ENCODE measurements around the gene SRPX2. TPM values are rescaled to one million over a fixed set of nuclear protein-coding genes. Genes with fewer than 3 reads are reported as not detected.

SRPX2 gene
- total and polyA plus RNA-seq, 2 of the 13 experiments (the other 11 are each of a cell fraction or from before 2014, with no cell fraction given) = 1.5 to 6.7 TPM

GRCh38 chrX:100648458-100649417 lies 4.7 kb downstream of the SRPX2 start (continued):
- 0 out of 2 replicates have a peak, but pooled peaks have one; percentile 15 for TF ChIP-seq FOXP4 (CRISPR knock-in tag; IDR thresholded peaks at IDR 0.05)
- TF ChIP-seq ZNF572 (CRISPR knock-in tag; IDR thresholded peaks at IDR 0.05) = no peak
- peak in 1 of 2 experiments; percentile 17; a peak in 1 of 4 replicates for TF ChIP-seq EP300 (IDR thresholded peaks at IDR 0.05; ENCODE audit: low read depth in 2 of 2, low read length in 2 of 2)
- TF ChIP-seq EP300 (CRISPR knock-in tag; IDR thresholded peaks at IDR 0.05; ENCODE audit: borderline replicate concordance) = no peak
- TF ChIP-seq ZNF20 (CRISPR knock-in tag; IDR thresholded peaks at IDR 0.05) = no peak
- 0 out of 2 replicates have a peak, but pooled peaks have one; percentile 13 for TF ChIP-seq SALL1 (CRISPR knock-in tag; IDR thresholded peaks at IDR 0.05)
- TF ChIP-seq CEBPB (IDR thresholded peaks at IDR 0.05; ENCODE audit: borderline replicate concordance, low read depth, low read length) = peak; percentile 49; the same call in 1 of the 2 replicates

GRCh38 chrX:100649550-100650356 lies 5.8 kb downstream of the SRPX2 start:
- no peaks in the 10 kb centered on the region for H3K79me2 ChIP-seq (ENCODE audit: insufficient read depth, low read length)
- FAIRE-seq = peak; percentile 96
- peak overlapping the region; percentile 42 for H2AFZ ChIP-seq (ENCODE audit: low read length)
- H3K9me3 ChIP-seq (ENCODE audit: low read length) = no peaks in the 10 kb centered on the region
- H3K4me1 ChIP-seq (ENCODE audit: insufficient read depth, low read length) = peaks cover 82% of the 10 kb centered on the region
- peak overlapping the region; percentile 80 for H3K9ac ChIP-seq (ENCODE audit: insufficient read depth, low read depth, low read length)
- H3K27ac ChIP-seq (ENCODE audit: extremely low read length, insufficient read depth, low read length) = peak overlapping the region; percentile 97
- BruUV-seq (replicated peaks) = TSS peak; percentile 74
- no peaks in the 10 kb centered on the region for H4K20me1 ChIP-seq (ENCODE audit: insufficient read depth, low read length)
- in situ Hi-C loops (cut with HindIII; ENCODE audit: extremely low pct_ligation_motif_present, low pct_unique_long_range_greater_than_20kb) = no loop called here
- POLR2A ChIA-PET = interaction anchor here (0.6 to 5.1 kb wide), 5 partner anchors 9 to 35 kb away, joined by 3 to 67 read pairs (median 4); partner anchors contain the start of gene TSPAN6
- H3K27me3 ChIP-seq (ENCODE audit: control insufficient read depth in 1 of 2, insufficient read depth in 2 of 2, low read length in 2 of 2) = no peaks in the 10 kb centered on the region
- DNase-seq (ENCODE audit: low spot score) = peak; percentile 90
- peak overlapping the region; percentile 41 to 57 (median 52); a peak in 5 of 6 replicates for H3K4me3 ChIP-seq (replicated peaks in 1 of 3; ENCODE audit: insufficient read depth in 1 of 3, low read depth in 2 of 3, low read length in 3 of 3)
- CTCF ChIA-PET (ENCODE audit: low intra/inter-chr PET ratio, low total read pairs) = no interaction called here
- no peaks in the 10 kb centered on the region for H3K36me3 ChIP-seq (replicated peaks in 1 of 2; ENCODE audit: control insufficient read depth in 1 of 2, insufficient read depth in 2 of 2, low read length in 2 of 2)
- H3K4me2 ChIP-seq (ENCODE audit: low read depth, low read length) = peak overlapping the region; percentile 88
- 0% methylated on average over 7 of the region's 12 CpGs for WGBS (ENCODE audit: low lambda C conversion rate)
- intact Hi-C loops (cut with micrococcal nuclease; ENCODE audit: unreplicated experiment) = loop anchor here (1.0 kb wide), 1 partner anchor 13 kb away; the partner anchor contains the start of gene TSPAN6
- ATAC-seq = peak; percentile 93
- TF ChIP-seq PRMT3 (CRISPR knock-in tag; IDR thresholded peaks at IDR 0.05; ENCODE audit: borderline replicate concordance, low read depth) = no peak
- no peak for TF ChIP-seq ZNF33B (CRISPR knock-in tag; IDR thresholded peaks at IDR 0.05)
- TF ChIP-seq ZZZ3 (CRISPR knock-in tag; IDR thresholded peaks at IDR 0.05; ENCODE audit: borderline replicate concordance) = no peak
- no peak for TF ChIP-seq RAD21 (CRISPR knock-in tag; IDR thresholded peaks at IDR 0.05)
- no peak for TF ChIP-seq TIGD3 (CRISPR knock-in tag; IDR thresholded peaks at IDR 0.05; ENCODE audit: borderline replicate concordance)
- TF ChIP-seq ZNF329 (CRISPR knock-in tag; IDR thresholded peaks at IDR 0.05; ENCODE audit: low read depth) = no peak
- no peak for TF ChIP-seq MAX (IDR thresholded peaks at IDR 0.05)
